DND-41 (cell line): ENCODE data around the gene SKIDA1.

Source experiments
- EZH2 ChIP-seq: IDR thresholded peaks from 3 replicates; pipeline ENCODE4 v1.6.1; 2012; ENCODE audit warnings: borderline replicate concordance, low read depth, mild to moderate bottlenecking, moderate library complexity, low read length, inconsistent platforms; ENCODE audit not compliant: severe bottlenecking
- TF ChIP-seq, protein P1 (sequence below): IDR thresholded peaks from 2 replicates; pipeline ENCODE4 v1.5.1; 2012; ENCODE audit warnings: borderline replicate concordance, low read length, moderate library complexity, mild to moderate bottlenecking; ENCODE audit not compliant: poor library complexity, severe bottlenecking; ENCODE audit errors: extremely low read depth

DNA sequence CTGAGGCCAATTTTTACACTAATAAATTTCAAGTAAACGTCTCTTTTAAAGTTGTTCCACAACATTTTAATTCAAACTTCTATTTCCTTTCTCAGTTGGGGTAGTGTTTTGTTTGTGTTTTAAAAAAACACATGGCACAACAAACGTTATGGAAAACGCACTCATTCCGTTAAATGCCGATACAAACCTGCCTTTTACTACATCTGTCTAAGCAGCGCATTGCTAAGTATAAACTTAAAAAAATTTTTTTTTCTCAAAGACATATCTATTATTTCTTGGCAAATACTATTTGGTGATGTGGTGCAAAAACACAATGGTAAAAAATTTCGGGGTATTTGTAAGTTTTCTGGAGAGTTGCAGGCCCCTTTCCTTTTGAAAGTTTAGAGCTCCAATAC is 1.4 kb downstream of the SKIDA1 start:
- no peak for TF ChIP-seq EZH2
- TF ChIP-seq, protein P1, sequence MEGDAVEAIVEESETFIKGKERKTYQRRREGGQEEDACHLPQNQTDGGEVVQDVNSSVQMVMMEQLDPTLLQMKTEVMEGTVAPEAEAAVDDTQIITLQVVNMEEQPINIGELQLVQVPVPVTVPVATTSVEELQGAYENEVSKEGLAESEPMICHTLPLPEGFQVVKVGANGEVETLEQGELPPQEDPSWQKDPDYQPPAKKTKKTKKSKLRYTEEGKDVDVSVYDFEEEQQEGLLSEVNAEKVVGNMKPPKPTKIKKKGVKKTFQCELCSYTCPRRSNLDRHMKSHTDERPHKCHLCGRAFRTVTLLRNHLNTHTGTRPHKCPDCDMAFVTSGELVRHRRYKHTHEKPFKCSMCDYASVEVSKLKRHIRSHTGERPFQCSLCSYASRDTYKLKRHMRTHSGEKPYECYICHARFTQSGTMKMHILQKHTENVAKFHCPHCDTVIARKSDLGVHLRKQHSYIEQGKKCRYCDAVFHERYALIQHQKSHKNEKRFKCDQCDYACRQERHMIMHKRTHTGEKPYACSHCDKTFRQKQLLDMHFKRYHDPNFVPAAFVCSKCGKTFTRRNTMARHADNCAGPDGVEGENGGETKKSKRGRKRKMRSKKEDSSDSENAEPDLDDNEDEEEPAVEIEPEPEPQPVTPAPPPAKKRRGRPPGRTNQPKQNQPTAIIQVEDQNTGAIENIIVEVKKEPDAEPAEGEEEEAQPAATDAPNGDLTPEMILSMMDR = no peak
